RPMI8226 (cell line): ENCODE measurements around the gene CABLES1.
A peak's percentile ranks its signal among the peaks of the same experiment; 100 is the strongest.

Experiments used
- DNase-seq: peaks from one replicate; pipeline ENCODE4 v3.0.0-alpha.2; 2015

The CABLES1 gene

DNA sequence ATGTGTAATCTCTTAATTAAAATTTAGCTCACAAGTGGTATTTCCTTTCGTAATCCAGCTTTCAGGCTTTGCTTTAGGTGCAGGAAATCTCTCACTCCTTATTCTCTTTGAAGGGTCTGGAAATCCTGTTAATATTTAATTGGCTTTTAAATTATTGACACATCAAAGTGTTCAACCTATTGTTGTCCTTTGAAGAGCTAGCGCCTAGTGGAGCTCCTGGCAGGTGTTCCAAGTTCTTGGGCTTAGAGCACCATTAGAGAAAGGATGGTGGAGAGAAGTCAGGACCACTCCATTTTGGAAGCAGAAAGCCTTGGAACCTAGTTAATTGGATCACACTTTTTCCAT lies 92.4 kb downstream of the CABLES1 start:
- DNase-seq, result no peak

GRCh38 chr18:23228102-23229061 lies 93.1 kb downstream of the CABLES1 start:
- peak; percentile 91 for DNase-seq

DNA sequence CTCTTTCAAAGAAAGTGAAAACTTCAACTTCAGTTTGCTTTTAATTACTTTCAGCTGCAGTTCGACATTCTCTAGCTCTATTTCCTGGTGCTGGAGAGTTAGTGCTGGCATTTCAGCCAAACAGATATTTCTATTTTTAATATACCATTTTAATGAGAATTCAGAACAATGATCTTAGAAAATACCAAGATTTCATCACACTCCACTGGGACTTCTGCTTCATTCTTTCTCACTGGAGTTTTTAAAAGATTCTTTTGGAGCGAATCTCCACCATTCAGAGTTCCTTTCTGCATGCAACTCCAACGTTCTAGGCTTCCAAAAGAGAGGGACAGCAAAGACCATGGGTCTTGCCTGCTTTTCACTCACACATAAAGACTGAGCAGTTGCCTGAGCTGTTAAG lies 94.2 kb downstream of the CABLES1 start:
- DNase-seq, result no peak

- no peak for DNase-seq
Measured at GRCh38 chr18:23230686-23231085, 95.4 kb downstream of the CABLES1 start.

- DNase-seq, result peak; percentile 79
Measured at GRCh38 chr18:23231340-23232021, 96.2 kb downstream of the CABLES1 start.

GRCh38 chr18:23232331-23232730 lies 97.0 kb downstream of the CABLES1 start:
- DNase-seq, result peak; percentile 95

DNA sequence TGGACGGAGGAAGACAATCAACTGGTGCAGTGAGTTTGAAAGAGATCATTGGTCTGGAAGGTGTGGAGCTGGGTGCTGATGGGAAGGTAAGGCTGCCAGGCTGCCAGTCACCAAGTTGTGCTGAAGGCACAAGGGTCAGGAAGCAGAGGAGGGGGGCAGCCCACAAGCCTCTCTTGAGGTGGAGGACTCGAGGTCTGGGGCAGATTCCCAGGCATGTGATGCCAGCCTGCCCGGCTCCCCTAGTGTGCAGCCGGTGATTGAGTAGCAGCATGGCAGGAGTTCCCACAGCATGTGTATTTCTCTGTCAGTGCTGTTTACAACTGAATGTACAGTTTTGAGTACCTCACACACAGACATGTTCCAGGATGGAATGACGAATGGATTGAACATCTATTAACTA lies 99.3 kb downstream of the CABLES1 start:
- no peak for DNase-seq

GRCh38 chr18:23235336-23235735 lies 100.1 kb downstream of the CABLES1 start:
- DNase-seq, result no peak

DNA sequence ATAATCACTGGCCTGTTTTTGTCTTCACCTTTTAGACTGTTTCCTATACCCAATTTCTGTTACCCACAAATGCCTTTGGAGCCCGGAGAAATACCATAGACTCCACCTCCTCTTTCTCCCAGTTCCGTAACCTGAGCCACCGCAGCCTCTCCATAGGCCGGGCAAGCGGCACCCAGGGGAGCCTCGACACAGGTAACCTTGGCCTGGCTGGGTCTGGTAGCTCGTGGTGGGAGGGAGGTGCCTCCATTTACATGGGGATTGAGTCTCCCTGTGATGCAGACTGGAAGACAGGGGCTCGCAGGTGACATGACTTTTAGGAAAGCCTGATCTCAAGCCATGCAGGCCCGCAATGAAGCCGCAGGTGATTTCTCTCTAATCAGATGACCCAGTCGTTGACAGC lies 100.6 kb downstream of the CABLES1 start:
- no peak for DNase-seq

DNA sequence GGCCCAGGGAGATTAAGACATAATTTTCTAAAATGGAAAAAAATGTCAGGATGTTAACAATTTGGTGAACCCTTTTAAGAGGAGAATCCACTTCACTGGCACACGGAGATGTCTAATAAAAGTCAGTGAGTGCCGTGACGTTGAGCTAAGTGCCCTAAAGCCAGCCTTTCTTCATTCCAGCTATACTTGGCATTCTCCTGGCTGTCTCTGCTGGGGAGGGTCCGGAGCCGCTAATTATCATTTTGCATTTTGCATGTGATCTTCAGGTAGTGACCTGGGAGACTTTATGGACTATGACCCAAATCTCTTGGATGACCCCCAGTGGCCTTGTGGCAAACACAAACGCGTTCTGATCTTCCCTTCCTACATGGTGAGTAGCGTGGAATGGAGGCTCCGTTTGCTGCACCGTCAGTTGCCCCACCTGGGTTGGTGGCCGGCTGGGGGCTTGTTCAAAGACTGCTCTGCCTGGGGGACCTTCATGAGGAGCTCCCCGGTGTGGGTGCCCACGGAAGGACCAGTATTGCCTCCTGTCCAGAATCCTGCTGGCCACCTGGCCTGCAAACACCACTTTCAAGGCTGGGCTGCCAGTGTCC lies 101.7 kb downstream of the CABLES1 start:
- DNase-seq, result no peak

DNA sequence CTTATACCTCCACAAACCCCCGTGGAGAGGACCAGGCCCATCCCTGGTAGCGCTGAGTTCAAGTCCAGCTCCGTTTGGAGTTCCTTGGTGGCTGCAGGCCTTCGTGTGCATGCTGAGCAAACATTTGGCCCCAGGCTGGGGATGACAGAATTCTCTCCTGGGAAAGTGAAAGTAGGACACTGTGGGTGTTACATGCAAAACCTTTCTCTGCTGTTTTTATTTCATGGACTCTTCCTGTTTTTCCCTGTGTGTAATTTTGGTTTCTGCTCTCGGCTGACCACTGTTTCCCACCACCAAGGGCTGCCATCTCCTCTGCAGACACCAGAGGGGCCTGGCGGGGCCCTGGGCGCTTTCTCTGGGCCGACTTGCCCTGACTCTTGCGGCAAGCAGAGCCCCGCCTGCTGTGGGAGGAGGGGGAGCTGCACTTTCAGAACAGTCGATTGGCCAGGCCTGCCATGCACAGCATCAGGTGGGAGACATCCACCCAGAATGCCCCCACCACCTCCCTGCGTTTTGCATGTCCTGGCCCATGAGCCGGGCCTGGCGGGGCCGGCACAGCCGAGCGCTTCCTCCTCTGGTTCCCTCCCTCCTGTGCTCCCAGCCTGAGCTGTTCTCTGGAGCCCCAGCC lies 102.4 kb downstream of the CABLES1 start:
- DNase-seq, result no peak

- DNase-seq, result no peak
Measured at GRCh38 chr18:23238152-23238531, 102.9 kb downstream of the CABLES1 start.

DNA sequence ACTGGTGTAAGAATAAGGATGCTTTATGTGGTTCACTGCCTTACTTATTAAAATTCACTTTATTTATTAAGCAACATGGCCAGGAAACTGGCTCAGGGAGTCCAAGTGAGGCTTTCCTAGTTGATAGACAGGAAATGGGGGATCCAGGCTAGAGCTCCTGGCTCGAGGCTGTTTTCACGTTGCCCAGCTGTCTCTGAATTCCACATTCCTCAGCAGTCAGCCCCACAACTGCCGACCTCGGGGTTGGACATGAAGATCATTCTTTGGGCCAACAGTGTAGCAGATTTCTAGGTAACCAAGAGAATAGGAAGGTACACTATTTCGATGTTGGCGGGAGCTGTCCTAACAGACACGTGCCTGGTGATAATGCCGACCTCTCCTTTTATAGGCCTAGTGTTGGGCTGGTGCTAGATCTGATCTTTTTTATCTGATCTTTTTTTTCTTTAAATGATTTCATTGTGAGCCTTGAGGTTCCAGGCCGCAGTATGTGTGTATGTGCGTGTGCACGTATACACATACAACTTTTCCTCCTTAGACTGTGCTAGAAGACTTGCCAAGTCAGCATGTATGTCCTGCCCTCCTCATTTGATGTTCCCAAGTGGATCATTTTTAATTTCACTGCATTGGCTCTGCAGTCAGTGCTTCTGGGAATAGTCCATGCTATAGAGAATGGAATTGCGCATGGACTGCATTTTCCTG lies 103.5 kb downstream of the CABLES1 start:
- no peak for DNase-seq

- DNase-seq, result no peak
Measured at GRCh38 chr18:23239350-23239692, 104.0 kb downstream of the CABLES1 start.

GRCh38 chr18:23239885-23240608 lies 104.8 kb downstream of the CABLES1 start:
- no peak for DNase-seq

DNA sequence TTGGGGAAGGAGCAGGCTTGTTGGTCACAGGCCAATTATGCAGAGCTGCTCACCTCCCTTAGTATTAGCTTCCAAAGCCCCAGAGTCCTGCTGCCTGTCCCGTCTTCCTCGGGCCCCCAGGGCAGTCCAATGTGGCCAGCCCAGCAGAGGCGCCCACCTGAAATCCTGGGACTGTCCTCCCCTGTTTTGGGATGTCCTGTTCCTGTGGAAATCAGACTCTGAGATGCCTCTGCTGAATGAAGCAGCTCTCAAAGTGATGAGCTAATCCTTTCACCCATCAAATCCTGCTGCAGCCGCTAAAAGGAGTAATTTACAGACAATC lies 105.3 kb downstream of the CABLES1 start:
- DNase-seq, result no peak

DNA sequence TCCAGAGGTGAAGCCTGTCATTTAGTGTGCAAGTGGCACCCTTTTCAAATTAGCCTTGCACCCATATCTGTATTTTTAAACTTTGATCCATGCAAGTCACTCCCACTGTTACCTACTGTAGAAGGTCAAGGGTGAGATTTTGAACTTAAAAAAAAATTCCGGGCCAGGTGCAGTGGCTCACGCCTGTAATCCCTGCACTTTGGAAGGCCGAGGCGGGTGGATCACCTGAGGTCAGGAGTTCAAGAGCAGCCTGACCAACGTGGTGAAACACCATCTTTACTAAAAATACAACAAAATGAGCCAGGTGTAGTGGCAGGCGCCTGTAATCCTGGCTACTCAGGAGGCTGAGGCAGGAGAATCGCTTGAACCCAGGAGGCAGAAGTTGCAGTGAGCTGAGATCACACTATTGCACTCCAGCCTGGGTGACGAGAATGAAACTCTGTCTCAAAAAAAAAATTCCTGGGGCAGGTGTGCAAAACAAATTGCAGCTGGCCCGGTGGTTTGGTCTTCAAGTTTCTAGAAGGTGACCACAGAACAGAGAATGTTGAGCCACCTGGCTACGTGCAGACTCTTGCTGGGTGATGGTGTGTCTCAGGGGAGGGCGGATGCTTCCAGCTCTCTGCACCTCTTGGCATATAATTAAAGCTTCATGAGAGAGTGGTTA lies 106.7 kb downstream of the CABLES1 start:
- DNase-seq, result peak; percentile 98

DNA sequence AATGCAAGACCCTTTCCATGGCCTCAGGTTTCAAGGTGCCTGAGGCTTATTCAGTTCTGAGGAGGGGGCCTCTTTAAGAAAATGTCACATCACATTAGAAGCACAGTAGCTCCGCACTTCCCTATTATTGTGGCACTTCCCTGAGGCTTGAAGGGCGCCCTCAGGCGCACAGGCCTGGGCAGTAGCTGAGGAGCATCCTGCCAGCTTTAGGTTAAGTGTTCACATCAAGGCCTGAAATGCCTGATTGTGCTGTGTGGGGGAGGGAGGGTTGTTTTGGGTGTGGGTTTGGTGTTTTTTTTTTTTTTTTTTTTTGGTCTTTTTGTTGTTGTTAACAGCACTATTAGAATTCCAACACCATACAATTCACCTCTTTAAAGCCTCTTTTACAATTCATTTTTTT lies 107.9 kb downstream of the CABLES1 start:
- peak; percentile 82 for DNase-seq

DNA sequence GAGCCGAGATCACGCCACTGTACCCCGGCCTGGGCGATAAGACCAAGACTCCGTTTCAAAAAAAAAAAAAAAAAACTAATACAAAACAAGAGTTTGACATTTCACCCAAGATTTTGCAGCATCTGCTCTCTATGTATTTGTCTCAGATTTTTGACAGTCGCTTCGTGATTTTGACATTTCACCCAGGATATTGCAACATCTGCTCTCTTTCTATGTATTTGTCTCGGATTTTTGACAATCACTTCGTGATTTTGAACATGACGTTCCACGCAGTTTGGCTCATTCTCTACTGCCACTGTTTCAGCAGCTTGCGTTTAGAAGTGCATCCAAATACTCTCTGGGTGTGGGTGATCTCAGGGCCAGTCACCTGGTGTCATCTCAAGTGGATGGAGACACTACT lies 108.5 kb downstream of the CABLES1 start:
- DNase-seq, result no peak

- no peak for DNase-seq
Measured at GRCh38 chr18:23244401-23244800, 109.1 kb downstream of the CABLES1 start.

GRCh38 chr18:23245461-23245860 lies 110.2 kb downstream of the CABLES1 start:
- no peak for DNase-seq

- no peak for DNase-seq
Measured at GRCh38 chr18:23247331-23247730, 112.0 kb downstream of the CABLES1 start.
